Neural progenitor cell (in vitro differentiated cells): Measurements from ENCODE around the gene PDE3B. TPM values are rescaled to one million over a fixed set of nuclear protein-coding genes. Genes with fewer than 3 reads are reported as not detected.

Source experiments
- DNase-seq: peaks from one replicate; pipeline ENCODE4 v3.0.0-alpha.2; 2016; ENCODE audit warnings: low spot score
- H2AFZ ChIP-seq: fragments of 200-600 bp; sonication (generic); replicated peaks from 2 replicates; pipeline ENCODE4 v1.6.1; 2016; ENCODE audit warnings: antibody characterized with exemption
- H3F3A ChIP-seq: fragments of 200-600 bp; sonication (generic); 2 replicates; pipeline ENCODE4 v1.6.1; 2016; ENCODE audit warnings: antibody characterized with exemption, low read depth
- H3K27ac ChIP-seq: fragments of 200-600 bp; sonication (generic); 2 replicates; pipeline ENCODE4 v1.5.1; 2016; ENCODE audit warnings: mild to moderate bottlenecking
- H3K27me3 ChIP-seq: fragments of 200-600 bp; sonication (generic); 2 replicates; pipeline ENCODE4 v1.6.1; 2016; ENCODE audit warnings: mild to moderate bottlenecking, moderate library complexity
- H3K36me3 ChIP-seq: fragments of 200-600 bp; sonication (generic); 2 replicates; pipeline ENCODE4 v1.5.1; 2016
- H3K4me1 ChIP-seq: fragments of 200-600 bp; sonication (generic); 2 replicates; pipeline ENCODE4 v1.6.1; 2016; ENCODE audit warnings: mixed run types
- H3K4me2 ChIP-seq: fragments of 200-600 bp; sonication (generic); 2 replicates; pipeline ENCODE4 v1.6.1; 2016
- H3K4me3 ChIP-seq: fragments of 200-600 bp; sonication (generic); 2 replicates; pipeline ENCODE4 v1.5.1; 2016
- H3K79me2 ChIP-seq: fragments of 200-600 bp; sonication (generic); 2 replicates; pipeline ENCODE4 v1.6.1; 2016; ENCODE audit warnings: low read depth
- H3K9ac ChIP-seq: fragments of 200-600 bp; sonication (generic); 2 replicates; pipeline ENCODE4 v1.6.1; 2016
- H3K9me3 ChIP-seq: fragments of 200-600 bp; sonication (generic); 2 replicates; pipeline ENCODE4 v1.5.1; 2016; ENCODE audit warnings: low read depth
- H4K20me1 ChIP-seq: fragments of 200-600 bp; sonication (generic); 2 replicates; pipeline ENCODE4 v1.6.1; 2016; ENCODE audit warnings: low read depth
- H3K27ac Mint-ChIP-seq: 3 replicates; pipeline ENCODE4 v1.8.0; 2021; ENCODE audit warnings: mixed read lengths
- H3K27me3 Mint-ChIP-seq: 2 replicates; pipeline ENCODE4 v1.8.0; 2022; ENCODE audit warnings: low read depth, mild to moderate bottlenecking, inconsistent platforms, moderate library complexity, mixed read lengths; ENCODE audit not compliant: insufficient read depth
- H3K36me3 Mint-ChIP-seq: 3 replicates; pipeline ENCODE4 v1.8.0; 2021; ENCODE audit warnings: mixed read lengths
- H3K4me1 Mint-ChIP-seq: 3 replicates; pipeline ENCODE4 v1.8.0; 2021; ENCODE audit warnings: mixed read lengths
- H3K4me3 Mint-ChIP-seq: 3 replicates; pipeline ENCODE4 v1.8.0; 2021; ENCODE audit warnings: mild to moderate bottlenecking, moderate library complexity, mixed read lengths
- H3K9me3 Mint-ChIP-seq: 3 replicates; pipeline ENCODE4 v1.8.0; 2020; ENCODE audit warnings: mixed read lengths
- EZH2 ChIP-seq: fragments of 200-600 bp; sonication (generic); IDR thresholded peaks from 2 replicates; pipeline ENCODE4 v1.6.1; 2017; ENCODE audit warnings: antibody characterized with exemption, mild to moderate bottlenecking, moderate library complexity
- EZH2phosphoT487 ChIP-seq: fragments of 200-600 bp; sonication (generic); IDR thresholded peaks from 2 replicates; pipeline ENCODE4 v1.6.1; 2017; ENCODE audit warnings: antibody characterized with exemption
- total RNA-seq: library from RNA; depleted of rRNA; stranded (reverse); fragments of >200 nt; gene quantifications from 2 replicates; pipeline ENCODE4 v1.2.3, GENCODE V29; 2015; ENCODE audit warnings: low replicate concordance
- TF ChIP-seq, protein P1 (sequence below): fragments of 200-600 bp; sonication (generic); IDR thresholded peaks from 2 replicates; pipeline ENCODE4 v1.5.1; 2017; ENCODE audit warnings: antibody characterized with exemption, mild to moderate bottlenecking

PDE3B gene
- total RNA-seq, 1 donor from 2014 or later, result 14.3 TPM

DNA sequence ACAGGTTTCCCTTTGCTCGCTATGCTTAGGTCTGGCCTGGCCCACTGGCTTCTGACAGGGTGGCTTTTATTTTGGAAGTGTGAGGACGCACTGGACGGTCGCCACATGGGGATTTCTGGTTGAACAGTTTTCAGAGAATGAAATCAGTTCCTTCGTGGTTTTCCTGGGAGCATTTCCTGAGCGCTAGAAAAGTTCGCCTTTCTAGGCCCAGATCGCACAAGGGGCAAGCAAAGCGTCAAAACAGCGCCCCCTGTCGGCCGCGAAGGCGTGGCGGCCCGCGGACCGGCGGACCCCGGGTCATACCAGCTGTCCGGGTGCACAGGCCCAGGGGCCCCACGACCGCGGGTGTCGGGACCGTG, 261.1 kb downstream of the PDE3B start:
- Histone ChIP-seq H3K4me1 (no peaks in the 10 kb centered on the region), H3K4me3 (peak overlapping the region; percentile 53), H3K27ac (no peak overlapping the region), H3K36me3 (no peaks in the 10 kb centered on the region), H3K27me3 (no peaks in the 10 kb centered on the region), H3K4me2 (peak overlapping the region; percentile 74), H2AFZ (peak overlapping the region; percentile 97), H3K9me3 (no peaks in the 10 kb centered on the region), H3K79me2 (no peaks in the 10 kb centered on the region), H4K20me1 (no peaks in the 10 kb centered on the region), H3F3A (no peaks in the 10 kb centered on the region), H3K9ac (no peak overlapping the region)
- TF ChIP-seq, protein P1, sequence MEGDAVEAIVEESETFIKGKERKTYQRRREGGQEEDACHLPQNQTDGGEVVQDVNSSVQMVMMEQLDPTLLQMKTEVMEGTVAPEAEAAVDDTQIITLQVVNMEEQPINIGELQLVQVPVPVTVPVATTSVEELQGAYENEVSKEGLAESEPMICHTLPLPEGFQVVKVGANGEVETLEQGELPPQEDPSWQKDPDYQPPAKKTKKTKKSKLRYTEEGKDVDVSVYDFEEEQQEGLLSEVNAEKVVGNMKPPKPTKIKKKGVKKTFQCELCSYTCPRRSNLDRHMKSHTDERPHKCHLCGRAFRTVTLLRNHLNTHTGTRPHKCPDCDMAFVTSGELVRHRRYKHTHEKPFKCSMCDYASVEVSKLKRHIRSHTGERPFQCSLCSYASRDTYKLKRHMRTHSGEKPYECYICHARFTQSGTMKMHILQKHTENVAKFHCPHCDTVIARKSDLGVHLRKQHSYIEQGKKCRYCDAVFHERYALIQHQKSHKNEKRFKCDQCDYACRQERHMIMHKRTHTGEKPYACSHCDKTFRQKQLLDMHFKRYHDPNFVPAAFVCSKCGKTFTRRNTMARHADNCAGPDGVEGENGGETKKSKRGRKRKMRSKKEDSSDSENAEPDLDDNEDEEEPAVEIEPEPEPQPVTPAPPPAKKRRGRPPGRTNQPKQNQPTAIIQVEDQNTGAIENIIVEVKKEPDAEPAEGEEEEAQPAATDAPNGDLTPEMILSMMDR, result peak; percentile 80
- TF ChIP-seq EZH2phosphoT487 (no peak), EZH2 (no peak)
- Mint-ChIP-seq H3K27me3 (peaks cover 5% of the 10 kb centered on the region), H3K4me3 (no peak overlapping the region), H3K36me3 (no peaks in the 10 kb centered on the region), H3K9me3 (peaks cover 4% of the 10 kb centered on the region), H3K4me1 (peaks cover 4% of the 10 kb centered on the region), H3K27ac (no peak overlapping the region)
- peak; percentile 77 for DNase-seq

DNA sequence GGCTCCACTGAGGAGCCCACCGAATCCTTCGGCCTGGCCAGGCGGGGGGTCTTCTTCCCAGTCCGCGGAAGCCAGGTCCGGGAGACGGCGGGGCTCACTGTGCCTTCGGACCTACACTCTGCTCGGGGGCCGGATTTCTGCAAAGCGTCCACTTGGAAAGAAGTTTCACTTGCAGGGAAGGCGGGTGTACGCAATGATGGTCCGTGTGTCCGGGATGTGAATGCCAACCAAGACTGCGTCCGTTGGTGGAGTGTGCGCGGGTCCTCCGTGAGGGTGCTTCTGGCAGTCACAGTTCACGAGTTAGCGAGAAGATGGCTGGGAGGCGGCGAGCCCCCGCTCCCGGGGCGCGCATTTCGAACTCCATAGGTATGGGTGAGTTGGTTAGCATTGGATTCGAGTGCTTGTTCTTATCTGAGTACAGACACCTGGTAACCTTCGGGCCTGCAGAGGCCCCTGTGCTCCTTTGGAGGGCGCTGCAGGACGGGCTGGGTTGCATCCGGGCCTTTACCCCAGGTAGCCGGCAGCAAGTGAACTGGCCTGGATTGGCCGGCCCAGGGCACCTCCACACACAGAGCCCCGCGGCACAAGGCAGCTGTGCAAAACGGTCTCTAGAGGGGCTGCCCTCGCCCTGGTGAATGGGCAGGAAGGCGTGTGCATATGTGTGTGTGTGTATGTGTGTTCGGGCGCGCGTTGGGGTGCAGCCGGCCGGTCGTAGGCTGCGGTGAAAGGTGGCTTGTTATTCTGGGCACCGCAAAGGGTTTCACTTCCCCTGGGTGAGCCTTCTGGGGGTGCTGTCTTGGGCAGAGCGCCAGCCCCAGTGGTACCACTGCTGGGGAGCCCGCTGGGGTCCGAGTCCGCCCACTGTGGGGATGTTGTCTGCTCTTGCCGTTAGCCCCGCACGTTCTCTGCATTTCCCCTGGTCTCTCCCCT, 261.8 kb downstream of the PDE3B start:
- peaks cover 5% of the 10 kb centered on the region for H3K27me3 Mint-ChIP-seq
- no peak overlapping the region for H3K9ac ChIP-seq
- H3K9me3 Mint-ChIP-seq, result peaks cover 4% of the 10 kb centered on the region
- TF ChIP-seq EZH2, result no peak
- TF ChIP-seq, protein P1, result peak; percentile 35
- no peaks in the 10 kb centered on the region for H3F3A ChIP-seq
- no peaks in the 10 kb centered on the region for H3K4me1 ChIP-seq
- no peaks in the 10 kb centered on the region for H3K9me3 ChIP-seq
- no peaks in the 10 kb centered on the region for H3K79me2 ChIP-seq
- peak overlapping the region; percentile 97 for H2AFZ ChIP-seq
- H3K27me3 ChIP-seq, result no peaks in the 10 kb centered on the region
- peaks cover 4% of the 10 kb centered on the region for H3K4me1 Mint-ChIP-seq
- peak overlapping the region; percentile 74 for H3K4me2 ChIP-seq
- H3K27ac Mint-ChIP-seq, result no peak overlapping the region
- no peaks in the 10 kb centered on the region for H3K36me3 ChIP-seq
- H4K20me1 ChIP-seq, result no peaks in the 10 kb centered on the region
- H3K4me3 Mint-ChIP-seq, result peak overlapping the region; percentile 79
- H3K36me3 Mint-ChIP-seq, result no peaks in the 10 kb centered on the region
- peak overlapping the region; percentile 53 for H3K4me3 ChIP-seq
- no peak overlapping the region for H3K27ac ChIP-seq
- peak; percentile 67 for DNase-seq

DNA sequence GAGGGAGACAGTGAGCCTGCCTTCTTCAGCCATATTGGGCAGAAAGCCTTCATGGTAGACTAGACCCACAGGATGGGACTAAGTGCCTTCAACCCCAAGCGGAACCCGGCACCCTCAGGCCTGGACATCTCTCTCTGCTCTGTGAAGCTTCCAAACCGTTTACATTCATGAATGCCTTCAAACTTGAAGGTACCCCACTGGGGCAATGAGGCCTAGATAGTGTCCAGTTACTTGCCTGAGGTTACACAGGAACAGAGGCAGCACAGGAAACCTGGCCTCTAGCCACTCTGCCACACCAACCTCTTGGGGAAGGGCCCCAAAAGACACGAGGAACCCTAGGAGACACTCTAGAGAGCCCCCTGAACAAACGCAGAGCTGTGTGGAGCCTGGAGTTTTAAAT, 263.0 kb downstream of the PDE3B start:
- Histone ChIP-seq H3K27me3 (no peaks in the 10 kb centered on the region), H3K79me2 (no peaks in the 10 kb centered on the region), H3K36me3 (no peaks in the 10 kb centered on the region), H4K20me1 (no peaks in the 10 kb centered on the region), H3K4me3 (no peak overlapping the region), H3K4me1 (no peaks in the 10 kb centered on the region), H3K27ac (no peak overlapping the region), H3K9ac (no peak overlapping the region), H3F3A (no peaks in the 10 kb centered on the region), H3K4me2 (no peak overlapping the region), H2AFZ (no peak overlapping the region), H3K9me3 (no peaks in the 10 kb centered on the region)
- Mint-ChIP-seq H3K4me1 (peaks cover 4% of the 10 kb centered on the region), H3K9me3 (peaks cover 4% of the 10 kb centered on the region), H3K36me3 (no peaks in the 10 kb centered on the region), H3K27me3 (peaks cover 5% of the 10 kb centered on the region), H3K4me3 (no peak overlapping the region), H3K27ac (no peak overlapping the region)
- DNase-seq, result no peak
- TF ChIP-seq EZH2, result no peak

DNA sequence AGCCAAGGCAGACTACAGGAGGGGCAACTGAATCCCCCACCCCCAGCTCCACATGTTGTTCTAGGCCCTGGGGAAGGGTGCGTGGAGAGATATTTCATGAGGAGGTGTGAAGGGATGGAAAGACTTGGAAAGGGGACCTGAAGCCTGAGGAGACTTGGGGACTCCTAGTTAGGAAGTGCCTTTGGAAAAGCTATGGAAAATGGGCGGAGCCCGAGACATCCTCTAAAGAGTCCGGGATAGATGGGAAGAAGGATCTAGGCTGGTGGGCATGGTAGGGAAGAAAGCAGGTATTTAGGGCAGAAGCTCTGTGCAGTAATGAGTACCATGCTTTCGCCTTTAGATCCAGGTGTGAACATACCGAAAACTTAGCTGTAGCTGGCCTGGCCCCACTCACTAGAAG, 263.4 kb downstream of the PDE3B start:
- no peaks in the 10 kb centered on the region for H3K36me3 Mint-ChIP-seq
- H3K4me3 Mint-ChIP-seq, result no peak overlapping the region
- Histone ChIP-seq H3K36me3 (no peaks in the 10 kb centered on the region), H3K9ac (no peak overlapping the region), H3K9me3 (no peaks in the 10 kb centered on the region), H3K4me2 (no peak overlapping the region), H3K4me3 (no peak overlapping the region), H4K20me1 (no peaks in the 10 kb centered on the region), H2AFZ (no peak overlapping the region), H3K79me2 (no peaks in the 10 kb centered on the region), H3K27me3 (no peaks in the 10 kb centered on the region), H3K4me1 (no peaks in the 10 kb centered on the region), H3K27ac (no peak overlapping the region), H3F3A (no peaks in the 10 kb centered on the region)
- no peak for TF ChIP-seq EZH2
- TF ChIP-seq, protein P1, result no peak
- no peak for TF ChIP-seq EZH2phosphoT487
- no peak for DNase-seq
- H3K27ac Mint-ChIP-seq, result no peak overlapping the region
- peaks cover 4% of the 10 kb centered on the region for H3K4me1 Mint-ChIP-seq
- H3K9me3 Mint-ChIP-seq, result peaks cover 4% of the 10 kb centered on the region
- H3K27me3 Mint-ChIP-seq, result peaks cover 5% of the 10 kb centered on the region
